GM19372 (cell line): ENCODE results near the gene BCL10.

ENCODE experiments used
- ATAC-seq: cut with Tn5 transposase; IDR thresholded peaks from one replicate; pipeline ENCODE4 v1.9.1; 2021; ENCODE audit warnings: mild to moderate bottlenecking, low read depth, moderate library complexity; ENCODE audit not compliant: unreplicated experiment

BCL10 gene

DNA sequence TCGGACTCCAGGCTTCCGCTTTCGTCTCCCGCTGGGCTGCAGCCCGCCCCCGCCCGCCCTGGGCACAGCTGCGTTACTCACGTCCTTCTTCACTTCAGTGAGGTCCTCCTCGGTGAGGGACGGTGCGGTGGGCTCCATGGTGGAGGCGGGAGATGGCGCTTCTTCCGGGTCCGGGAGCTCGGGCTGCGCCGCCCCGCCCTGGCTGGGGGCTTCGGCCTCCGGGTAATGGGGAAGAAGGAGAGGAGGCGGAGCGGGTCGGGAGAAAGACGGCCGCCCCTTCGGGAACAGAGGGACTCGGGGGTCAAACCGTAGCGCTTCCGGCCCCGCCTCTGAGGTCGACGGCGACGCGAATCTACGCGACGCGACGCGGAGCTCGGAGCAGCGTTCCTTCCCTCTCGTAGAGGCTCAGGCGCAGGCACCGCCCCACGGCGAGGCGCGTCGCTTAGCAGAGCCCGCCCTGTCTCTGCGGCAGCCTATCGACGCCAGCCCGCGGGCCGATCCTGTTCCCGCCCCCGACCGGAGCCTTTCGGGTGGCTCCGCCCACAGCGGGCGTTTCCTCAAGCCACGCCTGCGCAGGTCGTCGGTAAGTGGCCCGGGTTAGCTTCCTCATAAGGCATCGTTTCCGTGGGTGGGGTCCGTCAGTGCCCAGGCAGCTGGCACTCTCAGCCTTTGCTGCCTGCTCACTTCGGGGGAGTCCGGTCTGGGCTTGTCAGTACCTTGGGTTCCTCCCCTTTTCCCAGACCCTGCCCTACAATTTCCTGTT, at the start of gene BCL10:
Gene BCL10 (minus strand): TSS at position 418 of the 763 bp plus-strand sequence. CDS start 280 bp downstream, at position 138.
- ATAC-seq = peak; percentile 95

DNA sequence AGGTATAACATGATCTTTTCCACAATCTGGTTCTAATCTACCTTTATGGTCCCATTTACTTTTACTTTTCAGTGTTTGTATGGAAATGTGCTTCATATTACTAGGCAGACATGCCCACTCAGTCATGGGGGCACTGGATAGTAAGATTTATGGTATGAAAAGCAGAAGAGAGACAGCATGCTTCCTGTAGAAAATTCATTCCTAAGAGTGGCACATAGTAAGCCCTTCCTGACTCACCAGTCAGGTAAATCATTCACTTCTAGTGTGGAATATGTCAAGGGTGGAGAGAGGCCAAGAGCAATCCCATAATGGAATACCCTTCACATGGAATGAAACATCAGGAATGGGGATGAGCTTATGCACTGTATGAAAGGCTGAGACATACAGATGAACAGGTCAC, 49.5 kb upstream of the BCL10 start:
- no peak for ATAC-seq

DNA sequence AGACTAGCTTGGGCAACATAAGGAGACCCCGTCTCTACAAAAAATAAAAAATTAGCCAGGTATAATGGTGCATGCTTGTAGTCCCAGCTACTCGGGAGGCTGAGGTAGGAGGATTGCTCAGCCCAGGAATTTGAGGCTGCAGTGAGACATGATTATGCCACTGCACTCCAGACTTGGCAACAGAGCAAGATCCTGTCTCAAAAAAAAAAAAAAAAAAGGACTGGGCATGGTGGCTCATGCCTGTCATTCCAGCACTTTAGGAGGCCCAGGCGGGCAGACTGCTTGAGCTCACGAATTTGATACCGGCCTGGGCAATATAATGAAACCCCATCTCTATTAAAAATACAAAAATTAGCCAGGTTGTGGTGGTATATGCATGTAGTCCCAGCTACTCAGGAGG, 47.3 kb upstream of the BCL10 start:
- no peak for ATAC-seq

DNA sequence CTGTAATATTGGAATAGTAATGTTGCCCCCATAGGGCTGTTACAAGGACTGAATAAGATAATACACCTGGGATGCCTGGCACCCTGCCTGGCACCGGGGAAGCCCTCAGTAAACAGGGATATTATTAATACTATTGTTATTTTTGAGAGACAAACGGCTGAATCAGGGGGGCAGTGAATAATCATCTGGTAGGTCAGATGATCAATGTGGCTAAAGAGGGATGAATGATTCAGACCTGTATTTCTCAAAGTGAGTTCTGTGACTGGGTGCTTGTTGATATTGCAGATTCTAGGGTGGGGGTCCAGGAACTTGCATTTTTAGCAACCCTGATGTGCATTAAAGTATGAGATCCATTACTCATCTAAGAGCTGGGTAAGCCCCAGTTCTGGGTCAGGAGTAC, 46.2 kb upstream of the BCL10 start:
- ATAC-seq = no peak

DNA sequence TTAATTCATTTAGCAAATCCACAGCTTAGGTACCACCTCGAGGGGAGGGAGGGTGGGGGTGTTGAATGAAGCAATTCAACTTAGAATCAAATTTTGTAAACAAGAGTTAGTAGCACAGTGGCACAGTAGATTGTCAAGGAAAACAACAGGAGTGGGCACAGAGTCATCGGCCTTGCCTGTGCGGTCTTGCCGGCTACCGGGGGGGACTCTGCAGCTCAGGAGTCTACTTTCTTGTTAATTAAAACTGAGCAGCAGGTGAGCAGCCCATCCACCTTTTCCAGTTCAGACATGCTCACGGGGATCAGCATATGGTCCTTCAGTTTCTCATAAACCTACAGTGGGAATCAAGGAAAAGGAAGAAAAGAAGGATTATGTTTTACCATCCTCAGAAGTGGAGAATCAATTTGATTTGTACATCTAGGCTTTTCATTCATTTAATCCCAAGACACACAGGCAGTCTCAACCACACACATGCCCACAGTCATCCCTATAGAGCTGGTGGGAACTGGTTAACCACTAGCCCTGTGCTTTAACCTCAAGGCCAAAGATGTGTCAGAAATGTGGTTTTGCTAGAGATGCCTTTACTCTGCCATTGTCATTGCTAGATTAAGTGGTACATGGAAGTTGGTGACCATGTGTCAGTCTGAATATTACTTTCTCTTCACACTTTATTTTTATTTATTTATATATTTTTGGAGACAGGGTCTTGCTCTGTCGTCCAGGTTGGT, 45.0 kb upstream of the BCL10 start:
- peak; percentile 59 for ATAC-seq

- ATAC-seq = no peak
Measured at GRCh38 chr1:85320371-85321131, 44.1 kb upstream of the BCL10 start.

GRCh38 chr1:85319931-85320330, 43.5 kb upstream of the BCL10 start:
- no peak for ATAC-seq

- ATAC-seq = no peak
Measured at GRCh38 chr1:85319491-85319890, 43.1 kb upstream of the BCL10 start.

GRCh38 chr1:85318217-85318616, 41.8 kb upstream of the BCL10 start:
- ATAC-seq = no peak

DNA sequence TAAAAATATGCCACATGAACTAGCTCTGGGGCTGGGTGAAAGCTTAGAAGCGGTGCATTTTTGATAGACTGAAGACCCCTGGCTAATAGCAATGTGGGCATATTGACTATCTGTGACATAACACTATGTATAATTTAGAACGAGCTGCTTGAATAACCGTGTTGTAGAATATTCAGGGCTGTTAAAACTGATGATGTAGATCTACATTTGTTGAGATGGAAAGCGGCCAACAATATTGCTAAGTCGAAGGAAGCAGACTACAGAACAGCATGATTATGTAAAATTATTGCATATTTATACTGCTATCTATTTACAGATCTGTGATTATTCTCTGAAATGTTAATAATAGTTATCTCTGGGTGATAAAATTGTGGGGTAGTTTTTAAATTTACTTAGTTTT, 41.1 kb upstream of the BCL10 start:
- ATAC-seq = no peak

DNA sequence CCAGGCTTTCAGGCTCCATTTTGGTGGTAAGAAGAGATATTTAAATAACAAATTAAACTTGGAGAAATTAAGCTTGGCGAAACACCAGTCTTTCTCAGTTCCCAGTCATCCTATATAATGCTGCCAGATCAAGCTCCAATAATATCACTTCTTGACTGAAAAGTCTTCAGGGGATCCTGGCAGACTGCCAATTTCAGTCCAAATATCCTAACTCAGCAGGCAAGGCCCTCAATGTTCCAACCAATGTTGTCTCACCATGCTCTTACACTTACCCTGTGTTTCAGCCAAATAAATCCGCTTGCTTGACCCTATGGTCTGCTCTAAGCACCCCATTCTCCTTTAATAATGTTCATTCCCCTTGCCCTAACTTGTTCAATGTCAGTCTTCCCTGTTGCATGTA, 39.9 kb upstream of the BCL10 start:
- no peak for ATAC-seq

DNA sequence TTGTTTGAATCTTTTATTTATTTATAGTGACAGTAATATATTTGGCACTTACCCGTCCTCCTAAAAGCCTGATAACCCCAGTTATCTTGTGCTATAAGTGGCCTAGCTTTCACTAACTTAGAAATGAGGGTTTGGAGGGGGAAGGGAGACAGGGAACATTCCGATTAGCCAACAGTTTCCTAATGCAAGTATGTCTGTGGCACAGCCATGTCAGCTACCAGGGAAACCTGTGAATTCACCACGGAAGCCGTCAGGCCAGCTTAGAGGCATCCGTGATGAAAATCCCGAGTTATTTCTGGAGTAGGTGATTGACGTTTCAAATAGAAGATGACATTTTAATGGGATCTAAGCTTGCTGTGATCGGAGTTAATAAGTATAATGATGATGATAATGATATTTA, 39.4 kb upstream of the BCL10 start:
- no peak for ATAC-seq

GRCh38 chr1:85314726-85315125, 38.3 kb upstream of the BCL10 start:
- ATAC-seq = no peak

DNA sequence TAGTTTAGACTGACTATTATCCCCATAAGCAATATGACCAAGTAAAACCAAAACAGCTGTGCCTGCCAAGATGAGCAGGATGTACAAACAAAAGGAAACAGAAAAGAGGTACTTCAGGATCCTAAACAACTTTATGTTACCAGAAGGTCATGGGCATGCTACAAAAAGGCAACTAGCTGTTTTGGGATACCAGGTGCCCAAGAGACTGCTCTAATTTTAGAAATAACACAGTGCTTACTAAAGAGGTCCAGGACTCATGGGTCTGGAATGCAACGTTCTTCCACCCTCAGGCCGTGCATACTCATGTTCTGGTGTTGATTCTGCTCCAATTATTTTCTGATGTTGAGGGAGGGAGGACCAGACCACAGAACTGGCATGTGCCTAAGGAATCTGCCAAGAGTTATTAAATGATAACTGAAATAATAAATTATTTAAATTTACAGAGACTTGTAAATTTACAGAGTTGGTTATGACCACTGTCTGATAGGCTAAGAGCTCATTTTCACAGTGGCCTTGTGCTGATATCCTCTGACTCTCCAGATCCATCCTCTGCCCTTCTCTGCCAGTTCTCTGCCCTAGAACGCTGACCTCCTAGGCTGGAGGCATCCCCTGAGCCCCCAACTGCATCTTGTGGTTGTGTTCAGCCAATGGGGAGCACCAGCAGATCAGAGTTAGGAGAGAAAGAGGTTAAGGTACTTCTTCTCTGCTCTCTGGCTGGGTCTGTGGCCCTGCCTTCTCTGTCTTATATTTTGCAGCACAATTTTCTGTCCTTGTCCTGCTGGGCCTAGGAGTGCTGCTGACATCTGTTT, 37.7 kb upstream of the BCL10 start:
- ATAC-seq = no peak

DNA sequence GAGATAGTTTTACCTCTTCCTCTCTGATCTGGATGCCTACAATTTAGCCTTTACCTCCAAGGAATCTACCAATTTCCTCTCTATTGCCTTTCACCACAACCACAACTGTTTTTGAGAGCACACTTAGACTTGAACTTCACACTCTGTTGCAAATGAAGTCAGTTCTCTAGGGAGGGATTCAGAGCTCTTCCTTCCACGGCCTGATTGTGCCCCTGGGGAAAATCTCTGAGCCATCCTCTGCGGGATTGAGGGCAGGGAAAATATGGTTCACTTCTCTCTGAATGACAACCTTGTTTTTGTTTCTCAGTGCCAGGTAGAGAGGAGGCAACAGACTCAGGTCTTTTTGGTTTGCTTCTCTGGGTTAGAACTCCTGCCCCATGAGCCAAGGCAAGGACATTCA, 35.4 kb upstream of the BCL10 start:
- no peak for ATAC-seq

GRCh38 chr1:85308833-85309350, 32.5 kb upstream of the BCL10 start:
- ATAC-seq = no peak

- no peak for ATAC-seq
Measured at GRCh38 chr1:85307987-85308832, 31.8 kb upstream of the BCL10 start.

GRCh38 chr1:85306236-85306635, 29.8 kb upstream of the BCL10 start:
- no peak for ATAC-seq

DNA sequence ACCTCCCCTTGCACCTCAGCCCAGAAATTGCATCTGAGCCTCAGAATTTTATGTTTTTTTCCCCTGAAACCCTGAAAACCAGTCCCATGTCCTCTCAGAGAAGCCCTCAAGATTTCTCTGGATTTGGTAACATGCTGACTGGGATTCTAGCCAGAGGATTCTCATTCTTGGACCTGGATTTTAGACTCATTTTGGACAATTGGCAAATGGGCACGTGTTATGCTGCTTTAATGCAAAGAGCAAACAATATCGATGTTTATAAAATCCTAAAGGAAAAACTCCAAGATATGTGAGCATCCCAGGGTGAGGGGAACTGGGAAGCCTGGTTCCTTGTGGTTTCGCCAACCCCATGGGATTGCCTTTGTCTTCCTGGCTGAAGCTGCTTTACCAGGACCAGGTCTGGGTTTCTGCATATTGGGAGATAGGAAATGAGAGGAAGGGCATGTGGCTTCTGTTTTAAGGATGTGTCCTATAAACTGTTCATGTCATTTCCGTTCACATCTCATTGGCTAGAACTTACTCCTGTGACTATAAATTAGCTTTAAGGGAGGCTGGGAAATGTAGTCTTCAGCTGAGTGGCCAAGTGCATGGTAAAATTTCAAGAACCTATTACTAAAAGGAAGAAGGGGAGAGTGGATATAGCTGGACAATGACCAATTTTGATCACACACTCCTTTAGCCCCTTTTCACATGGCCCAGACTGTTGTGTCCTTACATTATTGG, 27.2 kb upstream of the BCL10 start:
- no peak for ATAC-seq
